A549 (cell line): ENCODE measurements around the gene KDM4B. TPM values are rescaled to one million over a fixed set of nuclear protein-coding genes. Genes with fewer than 3 reads are reported as not detected.

Source experiments
- ATAC-seq, 2 experiments: fragments of 200-7000 bp in 1 of 2; fragments of >200 bp in 1 of 2; cut with Nextera tagmentation in 1 of 2; cut with Tn5 transposase in 1 of 2; 3 replicates each; pipeline versions ENCODE4 v1.8.0 to v1.9.1; 2018 to 2020; ENCODE audit warnings: mild to moderate bottlenecking in 1 of 2, moderate library complexity in 1 of 2
- CTCF ChIA-PET: fragments of 300-600 bp; sonication (Branson Sonifier 250); formaldehyde crosslinking; extraction: SDS; loops from one replicate; lab custom pipeline; 2021; ENCODE audit warnings: antibody characterized with exemption, inconsistent platforms; lab: Yijun Ruan, JAX
- POLR2A ChIA-PET: fragments of 350-600 bp; formaldehyde crosslinking; extraction: SDS; loops from one replicate; lab custom pipeline; 2021; ENCODE audit warnings: antibody characterized with exemption, inconsistent platforms; lab: Yijun Ruan, JAX
- DNase-seq, 2 experiments: peaks; one replicate each; pipeline versions ENCODE4 v3.0.0 to v3.0.0-alpha.2; 2011 to 2016; ENCODE audit warnings: low read depth in 1 of 2, low spot score in 1 of 2
- FAIRE-seq: peaks from 2 replicates; lab custom pipeline; 2011; peaks lifted over from hg19 to GRCh38; lab: Jason Lieb, UNC
- H3K27ac ChIP-seq, 2 experiments: fragments of >200 bp; sonication (Bioruptor Twin); formaldehyde crosslinking; 3 replicates each; pipeline ENCODE4 v1.5.1; 2016 to 2017
- H3K4me1 ChIP-seq: fragments of >200 bp; sonication (Bioruptor Twin); formaldehyde crosslinking; 3 replicates; pipeline ENCODE4 v1.6.1; 2016
- H3K4me2 ChIP-seq: fragments of >200 bp; sonication (Bioruptor Twin); formaldehyde crosslinking; 3 replicates; pipeline ENCODE4 v1.6.1; 2016
- H3K4me3 ChIP-seq: fragments of >200 bp; sonication (Bioruptor Twin); formaldehyde crosslinking; 3 replicates; pipeline ENCODE4 v1.5.1; 2016
- H3K9me3 ChIP-seq: fragments of >200 bp; sonication (Bioruptor Twin); formaldehyde crosslinking; 3 replicates; pipeline ENCODE4 v1.6.1; 2016
- ATOH8 ChIP-seq: fragments of 250-450 bp; sonication (Bioruptor Pico); IDR thresholded peaks from 2 replicates; pipeline ENCODE4 v1.5.0; 2020; ENCODE audit warnings: low read depth, mild to moderate bottlenecking, moderate library complexity
- CEBPB ChIP-seq, 2 experiments: fragments of >200 bp in 1 of 2; sonication (Bioruptor Twin) in 1 of 2; formaldehyde crosslinking in 1 of 2; IDR thresholded peaks; 2 replicates each; pipeline ENCODE4 v1.6.1; 2012 to 2016
- E2F6 ChIP-seq: IDR thresholded peaks from 2 replicates; pipeline ENCODE4 v1.6.1; 2012; ENCODE audit warnings: low read depth, borderline replicate concordance
- EHF ChIP-seq: fragments of 250-450 bp; sonication (Bioruptor Pico); IDR thresholded peaks from 2 replicates; pipeline ENCODE4 v1.5.0; 2020; ENCODE audit warnings: mild to moderate bottlenecking
- EP300 ChIP-seq, 2 experiments: fragments of >200 bp; sonication (Bioruptor Twin); formaldehyde crosslinking; IDR thresholded peaks; 2 replicates in 1 of 2; 3 replicates in 1 of 2; pipeline ENCODE4 v1.6.1; 2016 to 2017
- ESRRA ChIP-seq: fragments of 150-350 bp; IDR thresholded peaks from 2 replicates; pipeline ENCODE4 v1.6.1; 2014; ENCODE audit warnings: mild to moderate bottlenecking, low read length, borderline replicate concordance
- FOSB ChIP-seq: fragments of 250-450 bp; sonication (Bioruptor Pico); IDR thresholded peaks from 2 replicates; pipeline ENCODE4 v1.5.0; 2020; ENCODE audit warnings: mild to moderate bottlenecking, moderate library complexity
- FOXS1 ChIP-seq: fragments of 250-450 bp; sonication (Bioruptor Pico); IDR thresholded peaks from 2 replicates; pipeline ENCODE4 v1.5.0; 2020; ENCODE audit warnings: mild to moderate bottlenecking, moderate library complexity
- GATA3 ChIP-seq: IDR thresholded peaks from 2 replicates; pipeline ENCODE4 v1.6.1; 2012; ENCODE audit warnings: borderline replicate concordance
- HDAC2 ChIP-seq: fragments of 200-600 bp; sonication (generic); IDR thresholded peaks from 2 replicates; pipeline ENCODE4 v1.6.1; 2016
- HOXA7 ChIP-seq: fragments of 250-450 bp; sonication (Bioruptor Pico); IDR thresholded peaks from 2 replicates; pipeline ENCODE4 v1.5.0; 2020; ENCODE audit warnings: mild to moderate bottlenecking, moderate library complexity
- HOXB5 ChIP-seq: fragments of 250-450 bp; sonication (Bioruptor Pico); IDR thresholded peaks from 2 replicates; pipeline ENCODE4 v1.5.0; 2020; ENCODE audit warnings: mild to moderate bottlenecking, moderate library complexity
- KDM1A ChIP-seq: fragments of 200-600 bp; sonication (generic); IDR thresholded peaks from 2 replicates; pipeline ENCODE4 v1.6.1; 2016; ENCODE audit warnings: low read depth, mild to moderate bottlenecking
- MAFK ChIP-seq: fragments of 450-650 bp; IDR thresholded peaks from 2 replicates; pipeline ENCODE4 v1.6.1; 2014; ENCODE audit not compliant: partially characterized antibody
- MAZ ChIP-seq: fragments of 150-350 bp; IDR thresholded peaks from 2 replicates; pipeline ENCODE4 v1.6.1; 2014; ENCODE audit warnings: antibody characterized with exemption, low read depth, low read length, borderline replicate concordance
- NFE2L2 ChIP-seq: fragments of 150-350 bp; conservative IDR thresholded peaks from 2 replicates; pipeline ENCODE4 v1.6.1; 2014; ENCODE audit warnings: low read length
- NR3C1 ChIP-seq: fragments of >200 bp; sonication (Bioruptor Twin); formaldehyde crosslinking; IDR thresholded peaks from 3 replicates; pipeline ENCODE4 v1.6.1; 2017
- PHF8 ChIP-seq: fragments of 200-600 bp; sonication (generic); IDR thresholded peaks from 2 replicates; pipeline ENCODE4 v1.6.1; 2016; ENCODE audit warnings: low read depth, mild to moderate bottlenecking, antibody characterized with exemption, moderate library complexity, borderline replicate concordance
- POLR2A ChIP-seq: IDR thresholded peaks from 2 replicates; pipeline ENCODE4 v1.6.1; 2012; ENCODE audit warnings: mild to moderate bottlenecking, low read length
- POLR2AphosphoS2 ChIP-seq: conservative IDR thresholded peaks from 2 replicates; pipeline ENCODE4 v1.6.1; 2012; ENCODE audit warnings: low read length, improper control_type of control experiment, inconsistent platforms
- RAD21 ChIP-seq, 2 experiments: fragments of >200 bp in 1 of 2; sonication (Bioruptor Twin) in 1 of 2; formaldehyde crosslinking in 1 of 2; IDR thresholded peaks in 1 of 2; conservative IDR thresholded peaks in 1 of 2; 2 replicates in 1 of 2; 3 replicates in 1 of 2; pipeline ENCODE4 v1.6.1; 2012 to 2018; ENCODE audit warnings: inconsistent platforms in 1 of 2
- RFX5 ChIP-seq: fragments of 450-650 bp; IDR thresholded peaks from 2 replicates; pipeline ENCODE4 v1.7.1; 2014; ENCODE audit warnings: antibody characterized with exemption, mild to moderate bottlenecking, moderate library complexity
- SREBF2 ChIP-seq: fragments of 450-650 bp; IDR thresholded peaks from 2 replicates; pipeline ENCODE4 v1.6.1; 2014; ENCODE audit warnings: mild to moderate bottlenecking, moderate library complexity
- USF2 ChIP-seq: fragments of 450-650 bp; IDR thresholded peaks from 2 replicates; pipeline ENCODE4 v1.6.1; 2014; ENCODE audit warnings: antibody characterized with exemption
- ZFP36 ChIP-seq: fragments of 450-650 bp; IDR thresholded peaks from 2 replicates; pipeline ENCODE4 v1.6.1; 2014; ENCODE audit warnings: borderline replicate concordance; ENCODE audit not compliant: partially characterized antibody
- WGBS: methylation state at CpG from one replicate; pipeline ENCODE4 v1.1.6; 2017; ENCODE audit errors: missing lambda C conversion rate; 5-methylcytosine and 5-hydroxymethylcytosine counted together
- polyA plus RNA-seq, 4 experiments: library from polyadenylated mRNA; depleted of rRNA in 3 of 4; stranded (reverse); fragments of >200 nt; fragmentation: RNase III in 1 of 4; extraction: RNeasy Plus Mini Kit Qiagen cat#74134 plus additional on column Dnase treatment in 1 of 4; gene quantifications; 2 replicates in 3 of 4; 3 replicates in 1 of 4; pipeline ENCODE4 v1.2.3, GENCODE V29; 2011 to 2017
- TF ChIP-seq, protein P1 (sequence below): fragments of >200 bp; sonication (Bioruptor Twin); formaldehyde crosslinking; IDR thresholded peaks from 2 replicates; pipeline ENCODE4 v1.6.1; 2016
- TF ChIP-seq, protein P2 (sequence below): IDR thresholded peaks from 2 replicates; pipeline ENCODE4 v1.6.1; 2012
- TF ChIP-seq, protein P3 (sequence below): fragments of >200 bp; sonication (Bioruptor Twin); formaldehyde crosslinking; IDR thresholded peaks from 3 replicates; pipeline ENCODE4 v1.6.1; 2016

The KDM4B gene
- polyA plus RNA-seq, 2 of the 4 experiments (the other 2 are of a cell fraction) = 3.0 to 4.6 TPM

DNA sequence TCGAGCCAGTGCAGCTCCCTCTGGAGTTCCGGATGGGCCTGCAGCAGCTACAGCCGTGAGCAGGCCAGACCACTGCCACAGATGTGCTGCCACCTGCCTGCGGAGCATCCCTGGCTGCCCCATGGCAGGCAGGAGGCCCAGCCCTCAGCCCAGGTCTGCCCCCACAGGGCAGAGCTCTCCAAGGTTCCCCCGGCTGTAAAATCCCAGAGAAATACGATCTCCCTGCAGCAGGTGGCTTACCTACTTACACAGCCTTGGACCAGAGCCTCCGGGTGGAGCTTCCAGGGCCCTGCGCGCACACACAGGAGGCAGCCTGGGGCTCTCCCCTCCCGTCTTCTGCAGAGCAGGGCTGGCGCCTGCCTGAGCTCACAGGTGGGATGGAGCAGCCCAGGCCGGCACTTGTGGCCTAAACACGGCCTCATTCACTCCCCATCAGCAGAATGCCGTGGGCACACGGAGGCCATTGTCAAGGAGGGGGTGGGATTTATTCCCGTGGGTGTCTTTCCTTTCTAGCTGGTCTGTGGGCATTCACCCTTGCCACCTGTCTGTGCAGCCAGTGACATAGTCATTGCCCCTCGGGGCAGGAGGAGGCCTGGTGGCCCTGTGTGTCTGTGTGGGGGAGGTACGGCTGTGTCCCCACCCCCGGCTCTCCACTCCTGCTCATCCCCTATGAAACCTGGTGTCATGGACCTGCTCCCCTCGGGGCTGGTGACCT is 118.0 kb downstream of the KDM4B start:
- CTCF ChIA-PET = interaction anchor here (1.2 kb wide), 1 partner anchor 38 kb away, joined by 4 read pairs; no protein-coding TSS in a partner anchor
- H3K27ac ChIP-seq = no peak overlapping the region

GRCh38 chr19:5089283-5089682 is 120.4 kb downstream of the KDM4B start:
- no peak for DNase-seq

More for the DNA sequence above, 118.0 kb downstream of the KDM4B start:
- no peak for FAIRE-seq
- POLR2A ChIA-PET = no interaction called here
- ATAC-seq = peak; percentile 48 to 71; a peak in 5 of 6 replicates
- 66% methylated on average over 9 of the region's 20 CpGs for WGBS
- Histone ChIP-seq H3K9me3 (no peaks in the 10 kb centered on the region), H3K4me3 (no peak overlapping the region)
- DNase-seq = peak; percentile 9 to 30
- no peak for TF ChIP-seq E2F6
- no peak for TF ChIP-seq RFX5
- no peak for TF ChIP-seq SREBF2
- no peak for TF ChIP-seq NR3C1
- TF ChIP-seq, protein P1, sequence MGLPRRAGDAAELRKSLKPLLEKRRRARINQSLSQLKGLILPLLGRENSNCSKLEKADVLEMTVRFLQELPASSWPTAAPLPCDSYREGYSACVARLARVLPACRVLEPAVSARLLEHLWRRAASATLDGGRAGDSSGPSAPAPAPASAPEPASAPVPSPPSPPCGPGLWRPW = no peak
- TF ChIP-seq EHF (CRISPR knock-in tag) = no peak
- no peak for TF ChIP-seq MAZ
- TF ChIP-seq POLR2A = no peak
- TF ChIP-seq HOXA7 = no peak
- TF ChIP-seq, protein P2, sequence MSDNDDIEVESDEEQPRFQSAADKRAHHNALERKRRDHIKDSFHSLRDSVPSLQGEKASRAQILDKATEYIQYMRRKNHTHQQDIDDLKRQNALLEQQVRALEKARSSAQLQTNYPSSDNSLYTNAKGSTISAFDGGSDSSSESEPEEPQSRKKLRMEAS = no peak
- no peak for TF ChIP-seq PHF8
- TF ChIP-seq ATOH8 (CRISPR knock-in tag) = no peak
- TF ChIP-seq USF2 = no peak
- no peak for TF ChIP-seq ESRRA
- TF ChIP-seq MAFK = no peak
- TF ChIP-seq, all 56 proteins: peak for 0
- Histone ChIP-seq H3K4me1 (no peaks in the 10 kb centered on the region), H3K4me2 (no peak overlapping the region)

DNA sequence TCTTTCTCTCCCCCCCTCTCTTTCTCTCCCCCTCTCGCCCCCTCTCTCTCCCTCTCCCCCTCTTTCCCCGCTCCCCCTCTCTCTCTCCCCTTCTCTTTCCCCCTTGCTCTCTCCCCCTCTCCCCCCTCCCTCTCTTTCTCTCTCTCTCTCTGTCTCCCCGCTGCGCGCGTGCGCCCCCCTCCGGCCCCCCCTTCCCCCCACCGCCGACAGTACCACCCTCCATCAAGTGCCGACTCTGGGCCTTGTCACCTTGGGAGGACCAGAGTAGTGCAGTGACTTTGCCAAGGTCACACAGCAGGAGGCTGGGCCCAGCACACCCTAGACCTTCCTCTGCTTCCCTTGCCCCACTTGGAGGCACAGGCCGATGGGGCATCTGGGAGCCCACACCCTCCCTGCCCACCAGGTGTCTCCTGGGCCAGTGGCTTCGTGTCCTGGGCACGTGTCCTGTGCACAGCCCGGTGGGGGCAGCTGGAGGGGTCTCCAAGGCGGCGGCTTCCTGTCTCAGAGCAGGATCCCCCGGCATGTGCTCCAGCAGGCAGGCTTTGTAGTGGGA is 121.6 kb downstream of the KDM4B start:
- CTCF ChIA-PET = no interaction called here
- TF ChIP-seq ZFP36 (no peak), EP300 (IDR thresholded peaks at IDR 0.05) (no peak), MAZ (no peak), FOSB (CRISPR knock-in tag) (no peak), RAD21 (conservative IDR thresholded peaks at IDR 0.05 in 1 of 2, IDR thresholded peaks at IDR 0.05 in 1 of 2) (no peak), GATA3 (no peak), ATOH8 (CRISPR knock-in tag) (no peak), FOXS1 (CRISPR knock-in tag) (no peak), HOXB5 (CRISPR knock-in tag) (no peak), NFE2L2 (no peak), KDM1A (no peak), POLR2AphosphoS2 (no peak), CEBPB (IDR thresholded peaks at IDR 0.05) (no peak), HDAC2 (no peak)
- TF ChIP-seq, protein P2 = no peak
- TF ChIP-seq, protein P3, sequence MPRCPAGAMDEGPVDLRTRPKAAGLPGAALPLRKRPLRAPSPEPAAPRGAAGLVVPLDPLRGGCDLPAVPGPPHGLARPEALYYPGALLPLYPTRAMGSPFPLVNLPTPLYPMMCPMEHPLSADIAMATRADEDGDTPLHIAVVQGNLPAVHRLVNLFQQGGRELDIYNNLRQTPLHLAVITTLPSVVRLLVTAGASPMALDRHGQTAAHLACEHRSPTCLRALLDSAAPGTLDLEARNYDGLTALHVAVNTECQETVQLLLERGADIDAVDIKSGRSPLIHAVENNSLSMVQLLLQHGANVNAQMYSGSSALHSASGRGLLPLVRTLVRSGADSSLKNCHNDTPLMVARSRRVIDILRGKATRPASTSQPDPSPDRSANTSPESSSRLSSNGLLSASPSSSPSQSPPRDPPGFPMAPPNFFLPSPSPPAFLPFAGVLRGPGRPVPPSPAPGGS = no peak

More at GRCh38 chr19:5089283-5089682, 120.4 kb downstream of the KDM4B start:
- H3K4me1 ChIP-seq = no peaks in the 10 kb centered on the region
- ATAC-seq (no peak), FAIRE-seq (no peak)
- no peak overlapping the region for H3K4me3 ChIP-seq
- 89% methylated on average over 8 of the region's 8 CpGs for WGBS
- no peak overlapping the region for H3K4me2 ChIP-seq
- H3K9me3 ChIP-seq = no peaks in the 10 kb centered on the region
- no peak overlapping the region for H3K27ac ChIP-seq
- ChIA-PET CTCF (no interaction called here), POLR2A (no interaction called here)
- TF ChIP-seq RFX5 = no peak

More for the DNA sequence above, 121.6 kb downstream of the KDM4B start:
- POLR2A ChIA-PET = no interaction called here
- no peak overlapping the region for H3K27ac ChIP-seq
- no peaks in the 10 kb centered on the region for H3K9me3 ChIP-seq
- no peak overlapping the region for H3K4me2 ChIP-seq
- H3K4me1 ChIP-seq = no peaks in the 10 kb centered on the region
- FAIRE-seq (no peak), DNase-seq (no peak), ATAC-seq (no peak)
- no peak overlapping the region for H3K4me3 ChIP-seq
- 75% methylated on average over 4 of the region's 18 CpGs for WGBS
